ENCODE results near the gene ZFP64.

The ZFP64 gene

GRCh38 chr20:52172392-52173047 lies 19.1 kb downstream of the ZFP64 start:
- TF ChIP-seq CTCF (IDR thresholded peaks at IDR 0.05; ENCODE audit: insufficient read depth, missing control alignments) = no peak
- DNase-seq (ENCODE audit: insufficient read length, low spot score) (no peak), FAIRE-seq (no peak)

- TF ChIP-seq CTCF (IDR thresholded peaks at IDR 0.05; ENCODE audit: insufficient read depth, missing control alignments) = no peak
- no peak for FAIRE-seq
- DNase-seq (ENCODE audit: insufficient read length, low spot score) = no peak
Measured at GRCh38 chr20:52171025-52171424, 20.6 kb downstream of the ZFP64 start.

GRCh38 chr20:52168116-52168515 lies 23.5 kb downstream of the ZFP64 start:
- DNase-seq (ENCODE audit: insufficient read length, low spot score) = no peak
- no peak for FAIRE-seq
- no peak for TF ChIP-seq CTCF (IDR thresholded peaks at IDR 0.05; ENCODE audit: insufficient read depth, missing control alignments)

- FAIRE-seq (no peak), DNase-seq (ENCODE audit: insufficient read length, low spot score) (no peak)
- TF ChIP-seq CTCF (IDR thresholded peaks at IDR 0.05; ENCODE audit: insufficient read depth, missing control alignments) = no peak
Measured at GRCh38 chr20:52167232-52167840, 24.2 kb downstream of the ZFP64 start.

GRCh38 chr20:52166150-52166549 lies 25.4 kb downstream of the ZFP64 start:
- TF ChIP-seq CTCF (IDR thresholded peaks at IDR 0.05; ENCODE audit: insufficient read depth, missing control alignments) = no peak
- DNase-seq (ENCODE audit: insufficient read length, low spot score) = no peak
- FAIRE-seq = no peak

- no peak for DNase-seq (ENCODE audit: insufficient read length, low spot score)
- no peak for FAIRE-seq
- no peak for TF ChIP-seq CTCF (IDR thresholded peaks at IDR 0.05; ENCODE audit: insufficient read depth, missing control alignments)
Measured at GRCh38 chr20:52160621-52161204, 30.9 kb downstream of the ZFP64 start.

- FAIRE-seq (no peak), DNase-seq (ENCODE audit: insufficient read length, low spot score) (no peak)
- no peak for TF ChIP-seq CTCF (IDR thresholded peaks at IDR 0.05; ENCODE audit: insufficient read depth, missing control alignments)
Measured at GRCh38 chr20:52160049-52160570, 31.5 kb downstream of the ZFP64 start.
